Inflammatory macrophage (primary cell): ENCODE measurements around the gene ZNF169.
"Not testable (repeated sequence)": the region's sequence is repeated elsewhere in the genome, so short reads cannot be mapped to it uniquely, and the experiment has no call there.

ENCODE experiments used
- DNase-seq, 2 donors: peaks; one replicate each; pipeline ENCODE4 v3.0.0-alpha.2; 2020 to 2022
- total RNA-seq, 18 experiments: gene quantifications; one replicate each; lab custom pipeline; 2026; ENCODE audit warnings: mixed read lengths in 6 of 18, inconsistent platforms in 2 of 18; lab: John Stamatoyannopoulos, UW

ZNF169 gene
- 1.0 to 7.3 (median 3.5) reads per million in 18 experiments for total RNA-seq

DNA sequence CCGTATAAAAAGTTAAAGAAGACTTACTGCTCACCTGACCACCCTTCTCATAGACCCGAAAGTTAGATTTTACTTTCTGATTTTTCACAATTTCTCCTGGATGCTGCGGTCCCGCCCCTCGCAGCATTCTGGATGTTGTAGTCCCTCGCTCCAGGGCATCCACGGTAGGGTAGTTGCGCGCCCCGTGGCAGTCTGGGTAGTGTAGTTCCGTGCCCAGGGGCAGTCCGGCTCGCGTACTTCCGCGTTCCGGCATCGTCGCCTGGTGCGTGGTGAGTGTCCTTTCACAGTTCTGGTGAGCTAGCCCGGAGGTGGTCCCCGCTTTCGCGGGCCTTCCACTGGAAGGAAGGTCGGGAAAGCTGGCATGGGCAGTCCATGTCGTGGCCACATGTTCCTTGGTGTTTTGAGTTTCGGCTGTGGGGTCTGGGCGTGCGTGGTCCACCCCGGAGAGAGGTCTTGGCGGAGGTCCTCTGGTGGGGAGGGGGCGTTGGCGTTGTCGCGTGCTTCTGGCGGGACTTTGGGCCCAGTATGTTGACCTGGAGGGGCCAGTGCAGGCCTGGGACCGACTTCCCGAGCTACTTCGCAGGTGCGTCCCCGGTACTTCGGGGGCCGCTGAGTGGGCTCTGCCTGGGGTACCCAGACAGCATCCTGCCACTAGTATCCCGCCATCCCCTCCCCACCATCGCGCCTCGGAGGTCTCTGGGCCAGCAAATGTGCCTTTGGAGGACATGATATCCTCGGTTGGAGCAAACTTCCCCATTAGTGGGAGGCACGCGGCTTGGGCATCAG is at the start of gene ZNF169:
Gene ZNF169 (plus strand): TSS at position 222 of the 786 bp plus-strand sequence. CDS start 19,515 bp downstream, outside the sequence.
- DNase-seq, result peak; percentile 88 to 92

GRCh38 chr9:94210616-94211603 is 48.2 kb upstream of the ZNF169 start:
- no peak for DNase-seq

DNA sequence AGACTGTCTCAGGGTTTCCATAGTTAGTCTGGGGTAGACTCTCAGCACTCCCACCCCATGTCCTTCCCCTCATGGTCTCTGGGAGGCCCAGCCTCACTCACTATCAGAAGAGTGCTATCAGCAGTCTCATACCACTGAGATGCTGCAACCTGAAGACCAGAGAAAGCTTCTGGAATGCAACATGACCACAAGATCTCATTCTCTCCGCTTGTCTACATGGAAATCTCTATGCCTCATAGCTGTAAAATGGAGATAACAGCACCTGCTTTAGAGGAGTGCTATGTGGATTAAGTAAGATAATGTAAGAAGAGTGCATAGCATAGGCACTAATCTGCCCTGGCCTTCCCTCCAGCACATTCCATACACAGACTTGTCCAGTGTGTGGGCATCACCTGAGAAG is 47.0 kb upstream of the ZNF169 start:
- DNase-seq, result no peak

DNA sequence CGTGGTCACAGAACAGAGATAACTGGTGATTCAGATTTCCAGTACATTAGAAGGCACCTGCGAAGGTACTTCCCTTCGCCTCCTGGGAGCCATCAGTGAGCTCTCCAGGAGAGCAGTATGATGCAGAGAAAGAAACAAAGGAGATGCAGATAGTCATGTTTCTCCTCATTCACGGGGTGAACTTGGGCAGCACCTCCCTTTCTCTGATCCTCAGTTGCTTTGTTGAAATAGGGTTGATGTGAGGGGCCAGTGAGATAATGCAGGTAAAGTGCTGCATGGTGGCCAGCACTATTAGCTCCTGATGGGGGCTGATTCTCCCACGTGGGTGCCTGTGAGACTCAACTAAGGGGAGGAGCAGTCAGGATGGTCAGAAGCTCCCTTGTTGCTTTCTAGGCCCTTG is 46.6 kb upstream of the ZNF169 start:
- DNase-seq, result no peak

DNA sequence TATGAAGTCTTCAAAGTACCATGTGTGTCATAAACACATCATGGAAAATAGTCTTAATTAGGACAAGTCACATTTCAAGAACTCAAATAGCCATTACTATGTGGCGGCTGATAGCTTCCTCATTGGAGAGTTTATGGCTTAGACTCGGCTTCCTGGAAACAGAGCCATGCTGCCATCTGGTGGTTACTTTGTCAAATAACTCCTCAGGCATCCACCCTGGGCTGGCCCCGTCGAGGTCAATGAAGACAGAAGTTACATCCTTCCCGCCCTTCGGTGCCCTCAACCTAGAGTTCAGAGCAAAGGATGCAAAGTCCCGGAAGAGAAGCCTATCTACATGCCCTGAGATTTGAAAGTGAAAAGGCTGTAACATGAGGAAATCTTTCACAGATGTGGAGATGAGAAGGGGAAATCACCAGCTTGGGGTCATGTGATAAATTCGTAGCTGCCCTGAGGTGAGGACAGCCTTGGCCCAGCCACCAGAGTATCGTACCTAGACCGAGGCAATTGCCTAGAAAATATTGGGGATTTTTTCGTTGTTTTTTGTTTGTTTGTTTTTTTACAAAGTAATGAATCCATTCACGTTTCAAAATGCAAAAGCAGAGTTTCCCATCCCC is 45.5 kb upstream of the ZNF169 start:
- DNase-seq, result peak; percentile 89

- no peak for DNase-seq
Measured at GRCh38 chr9:94222870-94223269, 36.2 kb upstream of the ZNF169 start.

DNA sequence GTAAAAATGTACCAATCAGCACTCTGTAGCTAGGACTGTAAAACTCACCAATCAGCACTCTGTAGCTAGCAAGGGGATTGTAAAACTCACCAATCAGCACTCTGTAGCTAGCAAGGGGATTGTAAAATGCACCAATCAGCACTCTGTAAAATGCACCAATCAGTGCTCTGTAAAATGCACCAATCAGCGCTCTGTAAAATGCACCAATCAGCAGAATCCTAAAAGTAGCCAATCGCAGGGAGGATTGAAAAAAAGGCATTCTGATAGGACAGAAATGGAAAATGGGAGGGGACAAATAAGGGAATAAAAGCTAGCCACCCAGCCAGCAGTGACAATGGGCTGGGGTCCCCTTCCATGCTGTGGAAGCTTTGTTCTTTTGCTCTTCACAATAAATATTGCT is 33.7 kb upstream of the ZNF169 start:
- DNase-seq, result not testable (repeated sequence)

DNA sequence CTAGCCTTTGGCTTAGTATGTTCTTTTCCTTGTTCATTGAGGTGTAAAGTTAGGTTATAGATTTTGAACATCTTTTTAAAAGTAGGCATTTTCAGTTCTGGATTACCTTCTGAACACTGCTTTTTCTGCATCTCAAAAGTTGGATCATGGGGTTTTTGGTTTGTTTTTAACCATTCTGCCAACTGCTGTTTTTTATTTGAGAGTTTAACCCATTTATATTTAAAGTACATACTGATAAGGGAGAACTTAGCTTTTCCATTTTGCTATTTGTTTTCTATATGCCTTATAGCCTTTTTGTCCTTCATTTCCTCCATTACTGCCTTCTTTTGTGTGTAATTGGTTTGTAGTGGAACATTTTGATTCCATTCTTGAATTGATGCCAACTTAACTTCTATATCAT is 30.5 kb upstream of the ZNF169 start:
- no peak for DNase-seq

DNA sequence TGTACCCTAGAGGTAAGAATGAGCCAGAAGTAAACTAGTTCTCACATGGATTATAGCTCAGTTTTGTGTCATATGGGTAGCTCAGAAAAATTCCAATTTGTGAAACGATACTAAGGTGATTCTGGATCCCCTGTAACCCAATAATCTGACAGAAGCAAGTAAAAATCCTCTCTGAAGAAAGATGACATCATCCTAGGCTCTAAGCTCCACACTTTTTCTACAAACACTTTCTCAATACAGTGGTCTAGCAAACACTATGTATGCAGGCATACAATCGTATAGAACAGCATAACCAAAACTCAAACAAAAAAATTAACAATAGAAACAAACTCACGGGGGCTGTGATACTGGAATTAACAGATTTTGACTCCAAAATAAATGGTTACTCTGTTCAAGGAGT is 26.7 kb upstream of the ZNF169 start:
- no peak for DNase-seq

DNA sequence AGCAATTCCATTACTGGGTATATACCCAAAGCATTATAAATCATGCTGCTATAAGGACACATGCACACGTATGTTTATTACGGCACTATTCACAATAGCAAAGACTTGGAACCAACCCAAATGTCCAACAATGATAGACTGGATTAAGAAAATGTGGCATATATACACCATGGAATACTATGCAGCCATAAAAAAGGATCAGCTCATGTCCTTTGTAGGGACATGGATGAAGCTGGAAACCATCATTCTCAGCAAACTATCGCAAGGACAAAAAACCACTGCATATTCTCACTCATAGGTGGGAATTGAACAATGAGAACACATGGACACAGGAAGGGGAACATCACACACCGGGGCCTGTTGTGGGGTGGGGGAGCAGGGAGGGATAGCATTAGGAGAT is 18.0 kb upstream of the ZNF169 start:
- not testable (repeated sequence) for DNase-seq

- DNase-seq, result no peak
Measured at GRCh38 chr9:94245651-94246050, 13.4 kb upstream of the ZNF169 start.

DNA sequence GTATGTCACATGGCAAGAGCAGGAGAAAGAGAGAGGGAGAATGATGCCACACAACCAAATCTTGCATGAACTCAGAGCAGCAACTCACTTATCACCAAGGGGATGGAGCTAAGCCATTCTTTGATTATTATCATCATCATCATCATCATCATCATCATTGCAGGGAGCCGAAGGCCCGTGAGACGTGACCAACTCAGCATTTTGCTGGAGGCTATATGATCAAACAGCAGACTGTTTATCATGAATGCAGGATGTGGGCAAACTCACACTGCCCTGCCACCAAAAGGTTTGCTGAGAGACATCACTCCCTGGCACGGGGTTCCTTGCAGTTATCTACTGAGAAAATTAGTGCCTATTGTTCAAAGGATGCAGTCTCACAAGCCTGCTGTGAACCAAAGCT is 8.6 kb upstream of the ZNF169 start:
- no peak for DNase-seq

- DNase-seq, result no peak
Measured at GRCh38 chr9:94256007-94256406, 3.1 kb upstream of the ZNF169 start.

DNA sequence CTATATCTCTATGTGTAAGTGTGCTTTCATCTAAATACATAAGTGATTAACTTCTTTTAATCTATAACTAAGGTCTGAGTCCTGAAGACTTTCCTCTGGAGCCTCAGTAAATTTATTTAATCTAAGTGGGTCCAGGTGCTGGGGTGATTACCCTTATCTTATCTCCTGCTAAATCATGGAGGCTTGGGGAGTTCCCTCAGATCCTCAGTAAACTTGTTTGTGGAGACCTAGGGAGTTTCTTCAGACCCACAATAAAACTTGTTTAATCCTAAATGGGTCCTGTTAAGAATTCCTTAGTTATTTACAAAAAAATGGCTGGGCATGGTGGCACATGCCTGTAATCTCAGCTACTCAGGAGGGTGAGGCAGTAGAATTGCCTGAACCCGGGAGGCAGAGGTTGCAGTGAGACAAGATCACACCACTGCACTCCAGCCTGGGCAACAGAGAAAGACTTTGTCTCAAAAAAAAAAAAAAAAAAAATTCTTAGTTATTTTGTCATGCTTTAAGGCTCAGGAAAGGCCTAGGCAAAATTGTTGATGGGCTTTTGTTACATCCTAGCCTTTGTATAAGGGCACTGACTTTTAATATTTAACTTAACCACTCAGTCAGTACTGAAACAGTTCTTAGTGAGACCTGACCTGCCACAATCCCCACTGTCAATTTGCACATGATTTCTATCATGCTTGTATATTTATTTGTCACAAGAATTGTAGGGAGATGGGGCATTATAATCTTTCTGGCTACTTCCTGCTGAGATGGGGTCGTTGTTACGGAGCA is 6.7 kb downstream of the ZNF169 start:
- DNase-seq, result not testable (repeated sequence)

DNA sequence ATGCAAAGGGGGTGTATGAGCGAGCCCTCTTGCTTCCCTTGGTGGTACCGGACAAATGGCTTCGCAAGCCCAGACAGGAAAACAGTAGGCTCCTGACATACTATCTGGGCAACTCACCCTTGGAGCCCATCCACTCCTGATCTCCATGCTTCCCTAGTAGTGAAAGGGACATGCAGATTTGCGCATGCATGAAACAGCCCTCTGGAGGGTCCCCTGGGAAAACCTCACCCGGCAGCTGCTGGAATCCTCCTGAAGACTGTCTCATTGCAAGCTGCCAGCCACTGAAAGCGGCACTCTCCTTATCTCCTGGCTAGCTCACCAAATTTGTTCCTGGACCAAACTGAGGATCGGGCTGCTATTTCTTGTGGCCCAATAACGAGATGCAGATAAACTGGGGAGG is 10.2 kb downstream of the ZNF169 start:
- no peak for DNase-seq

DNA sequence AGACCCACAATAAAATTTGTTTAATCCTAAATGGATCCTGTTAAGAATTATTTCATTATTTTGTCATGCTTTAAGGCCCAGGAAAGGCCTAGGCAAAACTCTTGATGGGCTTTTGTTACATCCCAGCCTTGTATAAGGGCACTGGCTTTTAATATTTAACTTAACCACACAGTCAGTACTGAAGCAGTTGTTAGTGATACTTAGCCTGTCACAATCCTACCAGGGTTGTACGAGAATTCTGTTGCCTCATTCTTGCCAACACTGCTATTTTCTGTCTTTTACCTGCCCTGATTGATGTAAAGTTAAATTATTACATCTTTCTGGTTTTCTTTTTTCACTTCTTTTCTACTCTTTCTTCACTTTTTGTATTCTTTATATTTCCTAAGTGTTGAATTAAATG is 10.9 kb downstream of the ZNF169 start:
- no peak for DNase-seq

DNA sequence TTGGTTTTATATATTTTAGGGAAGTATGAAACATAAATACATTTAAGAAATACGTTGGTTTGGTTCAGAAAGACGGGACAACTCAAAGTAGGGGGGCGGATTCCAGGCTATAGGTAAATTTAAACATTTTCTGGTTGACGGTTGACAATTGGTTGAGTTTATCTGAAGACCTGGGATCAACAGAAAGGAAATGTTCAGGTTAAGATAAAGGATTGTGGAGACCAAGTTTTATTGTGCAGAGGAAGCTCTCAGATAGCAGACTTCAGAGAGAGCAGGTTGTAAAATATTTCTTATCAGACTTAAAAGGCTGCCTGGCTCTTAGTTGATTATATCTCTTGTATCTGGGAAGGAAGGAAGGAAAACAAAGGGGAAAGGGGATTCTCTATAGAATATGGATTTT is 17.9 kb downstream of the ZNF169 start:
- DNase-seq, result not testable (repeated sequence)

DNA sequence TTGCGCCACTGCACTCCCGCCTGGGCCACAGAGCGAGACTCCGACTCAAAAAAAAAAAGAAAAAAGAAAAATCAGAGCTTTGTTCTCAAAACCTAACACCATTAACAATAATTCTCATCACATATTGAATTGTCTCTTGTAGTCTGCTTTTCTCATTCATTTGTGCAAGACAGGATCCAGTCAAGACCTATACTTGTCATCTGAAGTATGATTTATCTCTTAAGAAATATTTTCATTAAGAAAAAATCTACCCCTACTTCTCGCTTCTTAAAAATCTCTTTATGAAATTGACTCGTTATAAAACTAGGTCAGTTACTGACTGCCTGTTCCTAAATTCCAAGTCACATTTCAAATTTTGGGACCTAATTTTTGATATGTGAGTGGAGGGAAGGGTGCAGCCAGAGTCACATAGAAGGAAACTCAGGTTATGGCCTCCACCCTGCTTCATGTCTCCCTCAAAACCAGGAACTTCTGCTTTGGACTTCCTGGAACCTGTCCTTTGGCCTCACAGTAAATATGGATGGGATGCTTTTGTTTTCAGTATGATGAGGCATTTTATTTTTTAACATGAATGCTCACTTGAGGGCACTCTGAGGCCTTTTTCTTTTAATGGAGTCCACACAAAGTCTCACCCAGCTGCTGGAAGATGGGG is 18.9 kb downstream of the ZNF169 start:
- no peak for DNase-seq

DNA sequence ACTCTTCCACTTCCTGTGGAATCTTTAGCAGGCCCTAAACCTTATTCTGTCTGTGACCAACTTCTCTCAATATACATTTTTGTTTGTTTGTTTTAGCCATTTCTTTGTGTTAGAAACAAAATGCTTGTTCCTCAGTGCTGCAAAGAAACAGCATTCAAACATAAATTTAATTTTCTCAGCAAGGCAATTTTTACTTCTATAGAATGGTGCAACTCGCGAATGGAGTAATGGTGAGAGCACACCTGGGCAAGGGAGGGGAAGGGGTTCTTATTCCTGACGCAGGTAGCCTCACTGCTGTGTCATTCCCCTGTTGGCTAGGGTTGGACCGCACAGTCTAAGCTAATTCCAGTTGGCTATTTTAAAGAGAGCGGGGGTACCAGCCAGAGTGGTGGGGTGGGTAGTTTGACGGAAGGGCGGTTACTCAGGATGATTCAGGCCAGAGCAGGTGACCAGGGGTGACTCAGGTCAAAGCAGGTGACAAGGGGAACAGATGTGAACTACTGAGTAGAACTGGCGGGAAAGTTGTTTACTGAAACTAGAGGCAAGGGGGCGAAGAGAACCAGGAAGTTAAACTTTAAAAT is 21.4 kb downstream of the ZNF169 start:
- DNase-seq, result no peak

DNA sequence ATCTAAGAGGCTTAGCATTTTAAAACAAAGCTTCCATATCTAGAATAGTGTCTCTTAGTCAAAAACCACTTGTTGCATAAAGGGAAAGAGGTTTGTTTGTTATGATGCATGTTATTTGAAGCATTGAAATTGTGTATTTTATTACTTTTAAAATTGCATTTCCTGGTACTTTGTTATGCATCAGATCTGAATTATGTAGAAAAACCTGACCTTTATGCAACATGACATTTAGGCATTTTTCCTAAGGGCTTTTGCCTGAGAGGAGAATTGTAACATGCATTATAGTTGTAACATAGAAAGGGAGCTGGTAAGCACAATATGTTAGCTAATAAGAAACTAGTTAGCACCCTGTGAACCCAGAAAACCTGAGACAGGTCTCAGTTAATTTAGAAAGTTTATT is 22.0 kb downstream of the ZNF169 start:
- no peak for DNase-seq

- no peak for DNase-seq
Measured at GRCh38 chr9:94286116-94286515, 27.0 kb downstream of the ZNF169 start.
